Glutamatergic neuron (in vitro differentiated cells): ENCODE results near the gene PALLD. TPM values are rescaled to one million over a fixed set of nuclear protein-coding genes. Genes with fewer than 3 reads are reported as not detected.

Experiments
- DNase-seq: peaks from one replicate; pipeline ENCODE4 v3.0.0; 2022
- H3K27ac Mint-ChIP-seq: one replicate; pipeline ENCODE4 v1.8.0; 2020; ENCODE audit warnings: mild to moderate bottlenecking, mixed read lengths, inconsistent platforms; ENCODE audit not compliant: unreplicated experiment
- H3K27me3 Mint-ChIP-seq: one replicate; pipeline ENCODE4 v1.8.0; 2020; ENCODE audit warnings: mild to moderate bottlenecking, moderate library complexity, mixed read lengths, inconsistent platforms; ENCODE audit not compliant: unreplicated experiment
- H3K36me3 Mint-ChIP-seq: one replicate; pipeline ENCODE4 v1.8.0; 2020; ENCODE audit warnings: mild to moderate bottlenecking, mixed read lengths, inconsistent platforms; ENCODE audit not compliant: unreplicated experiment
- H3K4me1 Mint-ChIP-seq: one replicate; pipeline ENCODE4 v1.8.0; 2020; ENCODE audit warnings: mild to moderate bottlenecking, low read depth, mixed read lengths, inconsistent platforms; ENCODE audit not compliant: unreplicated experiment
- H3K4me3 Mint-ChIP-seq: one replicate; pipeline ENCODE4 v1.8.0; 2020; ENCODE audit warnings: mild to moderate bottlenecking, mixed read lengths, inconsistent platforms; ENCODE audit not compliant: unreplicated experiment
- H3K9me3 Mint-ChIP-seq: one replicate; pipeline ENCODE4 v1.8.0; 2020; ENCODE audit warnings: mild to moderate bottlenecking, moderate library complexity, mixed read lengths, inconsistent platforms; ENCODE audit not compliant: unreplicated experiment
- total RNA-seq: library from RNA; stranded (reverse); fragmentation: NEBNext Ultra II Directional; extraction: Animal tissue kit (Norgen Biotek cat#: 25700); gene quantifications from one replicate; pipeline ENCODE4 v1.2.1, GENCODE V29; 2021; ENCODE audit not compliant: unreplicated experiment
- TF ChIP-seq, protein P1 (sequence below): fragments of 200-600 bp; sonication (generic); IDR thresholded peaks from one replicate; pipeline ENCODE4 v1.5.0; 2021; ENCODE audit not compliant: partially characterized antibody, unreplicated experiment

PALLD gene
- total RNA-seq, 1 donor from 2014 or later = 37.5 TPM

- TF ChIP-seq, protein P1, sequence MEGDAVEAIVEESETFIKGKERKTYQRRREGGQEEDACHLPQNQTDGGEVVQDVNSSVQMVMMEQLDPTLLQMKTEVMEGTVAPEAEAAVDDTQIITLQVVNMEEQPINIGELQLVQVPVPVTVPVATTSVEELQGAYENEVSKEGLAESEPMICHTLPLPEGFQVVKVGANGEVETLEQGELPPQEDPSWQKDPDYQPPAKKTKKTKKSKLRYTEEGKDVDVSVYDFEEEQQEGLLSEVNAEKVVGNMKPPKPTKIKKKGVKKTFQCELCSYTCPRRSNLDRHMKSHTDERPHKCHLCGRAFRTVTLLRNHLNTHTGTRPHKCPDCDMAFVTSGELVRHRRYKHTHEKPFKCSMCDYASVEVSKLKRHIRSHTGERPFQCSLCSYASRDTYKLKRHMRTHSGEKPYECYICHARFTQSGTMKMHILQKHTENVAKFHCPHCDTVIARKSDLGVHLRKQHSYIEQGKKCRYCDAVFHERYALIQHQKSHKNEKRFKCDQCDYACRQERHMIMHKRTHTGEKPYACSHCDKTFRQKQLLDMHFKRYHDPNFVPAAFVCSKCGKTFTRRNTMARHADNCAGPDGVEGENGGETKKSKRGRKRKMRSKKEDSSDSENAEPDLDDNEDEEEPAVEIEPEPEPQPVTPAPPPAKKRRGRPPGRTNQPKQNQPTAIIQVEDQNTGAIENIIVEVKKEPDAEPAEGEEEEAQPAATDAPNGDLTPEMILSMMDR = no peak
- Mint-ChIP-seq H3K4me1 (peaks cover 5% of the 10 kb centered on the region), H3K27me3 (no peaks in the 10 kb centered on the region), H3K27ac (no peak overlapping the region), H3K4me3 (no peak overlapping the region), H3K36me3 (peaks cover 24% of the 10 kb centered on the region), H3K9me3 (peaks cover 2% of the 10 kb centered on the region)
- DNase-seq = no peak
These were observed 458.8 kb downstream of the PALLD start for GRCh38 chr4:168955674-168956073.

- Mint-ChIP-seq H3K4me1 (no peaks in the 10 kb centered on the region), H3K27ac (no peak overlapping the region), H3K27me3 (no peaks in the 10 kb centered on the region), H3K4me3 (no peak overlapping the region), H3K9me3 (peaks cover under 1% of the 10 kb centered on the region), H3K36me3 (peaks cover 12% of the 10 kb centered on the region)
- TF ChIP-seq, protein P1 = no peak
- no peak for DNase-seq
These were observed 463.9 kb downstream of the PALLD start for GRCh38 chr4:168960716-168961115.

GRCh38 chr4:168972596-168972995, 475.7 kb downstream of the PALLD start:
- no peaks in the 10 kb centered on the region for H3K4me1 Mint-ChIP-seq
- H3K36me3 Mint-ChIP-seq = peaks cover 29% of the 10 kb centered on the region
- peaks cover 2% of the 10 kb centered on the region for H3K27me3 Mint-ChIP-seq
- no peak overlapping the region for H3K4me3 Mint-ChIP-seq
- no peak for DNase-seq
- H3K9me3 Mint-ChIP-seq = peaks cover 17% of the 10 kb centered on the region
- TF ChIP-seq, protein P1 = no peak
- no peak overlapping the region for H3K27ac Mint-ChIP-seq

Other genes with a start within 250 kb of the PALLD start
- gene DDX60, start 178.3 kb upstream of the PALLD start, total RNA-seq = not detected
- not detected for gene DDX60L, start 16.6 kb upstream of the PALLD start, total RNA-seq